PC-9 (cell line): ENCODE results near the gene ATL1. TPM values are rescaled to one million over a fixed set of nuclear protein-coding genes. Genes with fewer than 3 reads are reported as not detected.

ENCODE experiments used
- BruUV-seq: library from RNA; stranded (reverse); fragments of 400-500 nt; replicated peaks from 2 replicates; lab custom pipeline; 2021; lab: Mats Ljungman, UMichigan
- CTCF ChIA-PET: fragments of 300-600 bp; sonication (Branson Sonifier 250); formaldehyde crosslinking; loops from one replicate; lab custom pipeline; 2022; ENCODE audit warnings: antibody characterized with exemption; lab: Charles Lee
- POLR2A ChIA-PET: fragments of 300-600 bp; sonication (Branson Sonifier 250); formaldehyde crosslinking; loops from one replicate; lab custom pipeline; 2022; ENCODE audit warnings: antibody characterized with exemption; ENCODE audit not compliant: unreplicated experiment; lab: Charles Lee
- DNase-seq, 2 experiments: peaks; one replicate each; pipeline versions ENCODE4 v3.0.0 to v3.0.0-alpha.2; 2015 to 2022; ENCODE audit warnings: mixed read lengths in 1 of 2
- H2AFZ ChIP-seq: fragments of 200-600 bp; sonication (generic); 2 replicates; pipeline ENCODE4 v1.8.1; 2017; ENCODE audit warnings: antibody characterized with exemption
- H3F3A ChIP-seq: fragments of 200-600 bp; sonication (generic); 2 replicates; pipeline ENCODE4 v1.8.1; 2017; ENCODE audit warnings: antibody characterized with exemption, mild to moderate bottlenecking, low read depth; ENCODE audit not compliant: insufficient read depth
- H3K27ac ChIP-seq: fragments of 200-600 bp; sonication (generic); 2 replicates; pipeline ENCODE4 v1.6.1; 2016; ENCODE audit warnings: mixed run types
- H3K27me3 ChIP-seq: fragments of 200-600 bp; sonication (generic); 2 replicates; pipeline ENCODE4 v1.6.1; 2016; ENCODE audit warnings: low read depth, mixed run types; ENCODE audit not compliant: insufficient read depth
- H3K36me3 ChIP-seq: fragments of 200-600 bp; sonication (generic); 2 replicates; pipeline ENCODE4 v1.6.1; 2016; ENCODE audit warnings: low read depth, mixed run types
- H3K4me1 ChIP-seq: fragments of 200-600 bp; sonication (generic); replicated peaks from 2 replicates; pipeline ENCODE4 v1.6.1; 2016; ENCODE audit warnings: mixed run types; ENCODE audit not compliant: insufficient read depth
- H3K4me2 ChIP-seq: fragments of 200-600 bp; sonication (generic); 2 replicates; pipeline ENCODE4 v1.6.1; 2017; ENCODE audit warnings: mixed run types
- H3K4me3 ChIP-seq: fragments of 200-600 bp; sonication (generic); 2 replicates; pipeline ENCODE4 v1.6.1; 2016; ENCODE audit warnings: mixed run types
- H3K79me2 ChIP-seq: fragments of 200-600 bp; sonication (generic); 2 replicates; pipeline ENCODE4 v1.6.1; 2017; ENCODE audit warnings: low read depth, mixed run types
- H3K9me2 ChIP-seq: fragments of 200-600 bp; sonication (generic); 2 replicates; pipeline ENCODE4 v1.8.1; 2017; ENCODE audit warnings: mild to moderate bottlenecking; ENCODE audit not compliant: insufficient read depth
- H3K9me3 ChIP-seq: fragments of 200-600 bp; sonication (generic); 2 replicates; pipeline ENCODE4 v1.8.1; 2016; ENCODE audit warnings: low read depth; ENCODE audit not compliant: insufficient read depth
- H4K20me1 ChIP-seq: fragments of 200-600 bp; sonication (generic); 2 replicates; pipeline ENCODE4 v1.8.1; 2017; ENCODE audit not compliant: insufficient read depth
- EZH2 ChIP-seq: fragments of 200-600 bp; sonication (generic); IDR thresholded peaks from 2 replicates; pipeline ENCODE4 v1.8.0; 2017; ENCODE audit warnings: antibody characterized with exemption, low read depth
- intact Hi-C: fragments of 100-400 bp; cut with micrococcal nuclease; formaldehyde crosslinking; loops from one replicate; pipeline ENCODE4 v1.10.0; 2022; ENCODE audit not compliant: unreplicated experiment
- total RNA-seq: library from RNA; stranded (reverse); gene quantifications from 2 replicates; pipeline ENCODE4 v1.2.3, GENCODE V29; 2021
- TF ChIP-seq, protein P1 (sequence below): fragments of 200-600 bp; sonication (generic); conservative IDR thresholded peaks from 2 replicates; pipeline ENCODE4 v1.6.1; 2017; ENCODE audit warnings: mixed run types, antibody characterized with exemption, mild to moderate bottlenecking, moderate library complexity

Gene ATL1
- total RNA-seq, 1 experiment from 2014 or later: 4.3 TPM

DNA sequence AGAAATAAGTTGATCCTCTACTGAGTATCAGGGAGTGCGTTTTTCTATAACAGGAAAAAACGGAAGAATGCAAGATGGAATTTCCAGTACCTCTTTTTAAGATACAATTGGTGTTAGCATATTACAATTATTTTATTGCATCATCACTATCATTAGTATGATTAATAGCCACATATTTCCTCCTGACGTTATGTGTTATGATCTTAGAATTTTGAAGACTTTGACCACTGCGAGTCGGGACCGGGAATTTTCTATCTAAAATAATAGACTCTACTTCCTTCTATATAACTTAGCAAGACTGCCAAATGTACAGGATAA, 108.8 kb downstream of the ATL1 start:
- Histone ChIP-seq H4K20me1 (no peaks in the 10 kb centered on the region; the same call in 1 of the 2 replicates), H3K27me3 (no peaks in the 10 kb centered on the region), H3K9me2 (no peaks in the 10 kb centered on the region), H3K4me3 (peak overlapping the region; percentile 99), H3K4me2 (peak overlapping the region; percentile 95), H3K9me3 (no peaks in the 10 kb centered on the region), H3F3A (peaks cover 17% of the 10 kb centered on the region; the same call in 1 of the 2 replicates), H3K27ac (peak overlapping the region; percentile 80), H3K36me3 (peaks cover 7% of the 10 kb centered on the region), H3K4me1 (peaks cover 23% of the 10 kb centered on the region), H2AFZ (peak overlapping the region; percentile 97), H3K79me2 (peaks cover 38% of the 10 kb centered on the region)
- TF ChIP-seq, protein P1, sequence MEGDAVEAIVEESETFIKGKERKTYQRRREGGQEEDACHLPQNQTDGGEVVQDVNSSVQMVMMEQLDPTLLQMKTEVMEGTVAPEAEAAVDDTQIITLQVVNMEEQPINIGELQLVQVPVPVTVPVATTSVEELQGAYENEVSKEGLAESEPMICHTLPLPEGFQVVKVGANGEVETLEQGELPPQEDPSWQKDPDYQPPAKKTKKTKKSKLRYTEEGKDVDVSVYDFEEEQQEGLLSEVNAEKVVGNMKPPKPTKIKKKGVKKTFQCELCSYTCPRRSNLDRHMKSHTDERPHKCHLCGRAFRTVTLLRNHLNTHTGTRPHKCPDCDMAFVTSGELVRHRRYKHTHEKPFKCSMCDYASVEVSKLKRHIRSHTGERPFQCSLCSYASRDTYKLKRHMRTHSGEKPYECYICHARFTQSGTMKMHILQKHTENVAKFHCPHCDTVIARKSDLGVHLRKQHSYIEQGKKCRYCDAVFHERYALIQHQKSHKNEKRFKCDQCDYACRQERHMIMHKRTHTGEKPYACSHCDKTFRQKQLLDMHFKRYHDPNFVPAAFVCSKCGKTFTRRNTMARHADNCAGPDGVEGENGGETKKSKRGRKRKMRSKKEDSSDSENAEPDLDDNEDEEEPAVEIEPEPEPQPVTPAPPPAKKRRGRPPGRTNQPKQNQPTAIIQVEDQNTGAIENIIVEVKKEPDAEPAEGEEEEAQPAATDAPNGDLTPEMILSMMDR: no peak
- no peak for TF ChIP-seq EZH2
- ChIA-PET POLR2A (interaction anchor here (0.6 kb wide), 2 partner anchors 57 to 72 kb away, joined by 5 to 10 read pairs; no protein-coding TSS in a partner anchor), CTCF (no interaction called here)
- BruUV-seq: no TSS peak
- no peak for DNase-seq
- intact Hi-C loops: no loop called here

DNA sequence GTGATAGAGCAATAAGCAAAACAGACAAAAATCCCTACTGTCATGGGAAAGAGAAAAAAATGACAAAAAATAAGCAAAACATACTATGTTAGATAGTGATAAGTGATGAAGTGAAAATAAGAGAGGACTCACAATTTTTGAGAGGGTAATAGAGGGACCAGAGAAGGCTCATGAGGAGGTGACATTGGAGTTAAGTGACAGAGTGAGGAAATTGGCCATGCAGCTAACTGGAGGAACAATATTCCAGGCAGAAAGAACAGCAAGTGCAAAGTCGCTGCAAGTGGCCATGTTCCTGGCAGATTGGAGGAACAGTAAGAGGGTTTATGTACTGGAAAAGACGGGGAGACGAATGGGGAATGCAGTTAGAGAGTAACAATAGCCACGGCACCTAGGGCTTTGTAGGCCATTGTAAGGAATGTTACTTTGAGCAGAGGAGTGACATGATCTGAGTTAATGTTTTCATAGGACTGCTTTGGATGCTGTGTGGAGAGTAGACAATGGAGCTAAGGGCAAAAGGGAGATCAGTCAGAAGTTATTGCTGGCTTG, 109.6 kb downstream of the ATL1 start:
- ChIA-PET CTCF (no interaction called here), POLR2A (interaction anchor here (0.6 kb wide), 1 partner anchor 26 kb away, joined by 4 read pairs; no protein-coding TSS in a partner anchor)
- no peaks in the 10 kb centered on the region for H3K9me3 ChIP-seq
- 0 out of 2 replicates have a peak overlapping the region, but pooled peaks have one; percentile 97 for H2AFZ ChIP-seq
- H3K4me1 ChIP-seq: peaks cover 23% of the 10 kb centered on the region
- no peak overlapping the region for H3K27ac ChIP-seq
- H3K9me2 ChIP-seq: no peaks in the 10 kb centered on the region
- H3F3A ChIP-seq: peaks cover 17% of the 10 kb centered on the region; the same call in 1 of the 2 replicates
- H3K4me2 ChIP-seq: peak overlapping the region; percentile 95
- intact Hi-C loops: no loop called here
- H4K20me1 ChIP-seq: no peaks in the 10 kb centered on the region; the same call in 1 of the 2 replicates
- H3K79me2 ChIP-seq: peaks cover 31% of the 10 kb centered on the region
- no TSS peak for BruUV-seq
- H3K27me3 ChIP-seq: no peaks in the 10 kb centered on the region
- TF ChIP-seq, protein P1: no peak
- no peak for TF ChIP-seq EZH2
- no peak for DNase-seq
- H3K4me3 ChIP-seq: no peak overlapping the region; the same call in 1 of the 2 replicates
- 0 out of 2 replicates have a peak, but pooled peaks cover 3% of the 10 kb centered on the region for H3K36me3 ChIP-seq

DNA sequence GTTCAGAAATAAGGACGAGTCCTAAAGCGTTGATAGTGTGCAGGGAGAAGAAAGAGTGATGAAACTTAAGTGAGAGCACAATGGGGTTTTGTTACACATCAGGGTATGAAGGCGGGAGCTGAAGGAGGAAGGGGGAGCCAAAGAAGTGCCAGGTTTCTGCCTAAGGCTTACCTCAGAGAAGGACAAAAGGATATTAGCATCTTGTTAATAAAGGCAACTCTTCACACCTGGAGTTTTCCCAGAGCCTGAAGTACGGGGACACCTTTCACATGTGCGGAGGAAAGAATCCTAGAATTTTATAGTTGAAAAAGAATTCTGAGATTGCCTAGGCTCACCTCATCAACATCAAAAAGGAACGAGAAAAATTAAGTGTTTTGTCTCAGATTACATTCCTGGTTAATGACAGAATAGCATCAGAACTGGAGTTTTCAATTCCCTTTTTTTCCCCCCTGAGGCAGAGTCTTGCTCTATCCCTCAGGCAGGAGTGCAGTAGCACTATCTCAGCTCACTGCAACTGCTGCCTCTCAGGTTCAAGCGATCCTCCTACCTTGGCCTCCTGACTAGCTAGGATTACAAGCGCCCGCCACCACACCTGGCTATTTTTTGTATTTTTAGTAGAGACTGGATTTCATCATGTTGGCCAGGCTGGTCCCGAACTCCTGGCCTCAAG, 110.4 kb downstream of the ATL1 start:
- Histone ChIP-seq H4K20me1 (no peaks in the 10 kb centered on the region; the same call in 1 of the 2 replicates), H3K9me2 (no peaks in the 10 kb centered on the region), H3K36me3 (no peaks in the 10 kb centered on the region), H2AFZ (no peak overlapping the region), H3F3A (peaks cover 17% of the 10 kb centered on the region; the same call in 1 of the 2 replicates), H3K4me3 (no peak overlapping the region), H3K79me2 (peaks cover 25% of the 10 kb centered on the region), H3K27me3 (no peaks in the 10 kb centered on the region), H3K27ac (no peak overlapping the region), H3K4me1 (peaks cover 27% of the 10 kb centered on the region), H3K4me2 (no peak overlapping the region), H3K9me3 (no peaks in the 10 kb centered on the region)
- no TSS peak for BruUV-seq
- intact Hi-C loops: no loop called here
- POLR2A ChIA-PET: interaction anchor here (0.6 kb wide), 1 partner anchor 27 kb away, joined by 4 read pairs; no protein-coding TSS in a partner anchor
- CTCF ChIA-PET: no interaction called here
- no peak for DNase-seq
- no peak for TF ChIP-seq EZH2
- TF ChIP-seq, protein P1: no peak
